ENCODE data around the gene JUN.

Gene JUN

GRCh38 chr1:58739856-58740466 lies 43.9 kb downstream of the JUN start:
- peak; percentile 39 for TF ChIP-seq CTCF (IDR thresholded peaks at IDR 0.05; ENCODE audit: low read depth, low read length)
- no peak for DNase-seq
- Histone ChIP-seq H3K36me3 (no peaks in the 10 kb centered on the region), H3K27me3 (ENCODE audit: insufficient read depth, low read depth, severe bottlenecking) (no peaks in the 10 kb centered on the region), H3K4me3 (ENCODE audit: low read depth, low read length) (no peak overlapping the region), H3K9me3 (ENCODE audit: severe bottlenecking) (no peaks in the 10 kb centered on the region), H3K27ac (no peak overlapping the region)

GRCh38 chr1:58738876-58739275 lies 45.0 kb downstream of the JUN start:
- no peak overlapping the region for H3K4me3 ChIP-seq (ENCODE audit: low read depth, low read length)
- no peak for DNase-seq

GRCh38 chr1:58735586-58735985 lies 48.3 kb downstream of the JUN start:
- H3K9me3 ChIP-seq (ENCODE audit: severe bottlenecking), result no peaks in the 10 kb centered on the region

More at GRCh38 chr1:58738876-58739275, 45.0 kb downstream of the JUN start:
- Histone ChIP-seq H3K27ac (no peak overlapping the region), H3K9me3 (ENCODE audit: severe bottlenecking) (no peaks in the 10 kb centered on the region), H3K36me3 (no peaks in the 10 kb centered on the region), H3K27me3 (ENCODE audit: insufficient read depth, low read depth, severe bottlenecking) (no peaks in the 10 kb centered on the region)
- no peak for TF ChIP-seq CTCF (IDR thresholded peaks at IDR 0.05; ENCODE audit: low read depth, low read length)

GRCh38 chr1:58734630-58735029 lies 49.2 kb downstream of the JUN start:
- H3K36me3 ChIP-seq, result no peaks in the 10 kb centered on the region

More at GRCh38 chr1:58735586-58735985, 48.3 kb downstream of the JUN start:
- no peak for TF ChIP-seq CTCF (IDR thresholded peaks at IDR 0.05; ENCODE audit: low read depth, low read length)
- Histone ChIP-seq H3K36me3 (no peaks in the 10 kb centered on the region), H3K4me3 (ENCODE audit: low read depth, low read length) (no peak overlapping the region), H3K27me3 (ENCODE audit: insufficient read depth, low read depth, severe bottlenecking) (no peaks in the 10 kb centered on the region), H3K27ac (no peak overlapping the region)
- DNase-seq, result no peak

GRCh38 chr1:58732087-58732775 lies 51.6 kb downstream of the JUN start:
- no peak for TF ChIP-seq CTCF (IDR thresholded peaks at IDR 0.05; ENCODE audit: low read depth, low read length)
- Histone ChIP-seq H3K27me3 (ENCODE audit: insufficient read depth, low read depth, severe bottlenecking) (no peaks in the 10 kb centered on the region), H3K36me3 (no peaks in the 10 kb centered on the region), H3K4me3 (ENCODE audit: low read depth, low read length) (no peak overlapping the region), H3K27ac (no peak overlapping the region), H3K9me3 (ENCODE audit: severe bottlenecking) (no peaks in the 10 kb centered on the region)
- DNase-seq, result no peak

More at GRCh38 chr1:58734630-58735029, 49.2 kb downstream of the JUN start:
- Histone ChIP-seq H3K27ac (no peak overlapping the region), H3K4me3 (ENCODE audit: low read depth, low read length) (no peak overlapping the region), H3K27me3 (ENCODE audit: insufficient read depth, low read depth, severe bottlenecking) (no peaks in the 10 kb centered on the region), H3K9me3 (ENCODE audit: severe bottlenecking) (no peaks in the 10 kb centered on the region)
- no peak for DNase-seq
- no peak for TF ChIP-seq CTCF (IDR thresholded peaks at IDR 0.05; ENCODE audit: low read depth, low read length)

Data from WERI-Rb-1 (cell line).